Loucy (cell line): Measurements from ENCODE around the gene ARHGAP10.

Source experiments
- H2AFZ ChIP-seq: fragments of 200-600 bp; sonication (generic); 2 replicates; pipeline ENCODE4 v1.6.0; 2016; ENCODE audit warnings: antibody characterized with exemption, mild to moderate bottlenecking, low read length, moderate library complexity
- H3F3A ChIP-seq: fragments of 200-600 bp; 2 replicates; pipeline ENCODE4 v1.6.0; 2016; ENCODE audit warnings: antibody characterized with exemption, low read depth, mild to moderate bottlenecking
- H3K27me3 ChIP-seq: fragments of 200-600 bp; sonication (generic); 2 replicates; pipeline ENCODE4 v1.6.1; 2014; ENCODE audit warnings: low read length, mild to moderate bottlenecking; ENCODE audit not compliant: insufficient read depth, poor library complexity, severe bottlenecking
- H3K36me3 ChIP-seq: fragments of 200-600 bp; sonication (generic); 2 replicates; pipeline ENCODE4 v1.6.1; 2016; ENCODE audit warnings: low read length; ENCODE audit not compliant: insufficient read depth
- H3K4me1 ChIP-seq: fragments of 200-600 bp; sonication (generic); 2 replicates; pipeline ENCODE4 v1.5.1; 2014; ENCODE audit warnings: low read length, mild to moderate bottlenecking; ENCODE audit not compliant: insufficient read depth, poor library complexity, severe bottlenecking
- H3K4me2 ChIP-seq: fragments of 200-600 bp; sonication (generic); 2 replicates; pipeline ENCODE4 v1.6.0; 2014; ENCODE audit warnings: antibody characterized with exemption, low read length, low read depth, mild to moderate bottlenecking; ENCODE audit not compliant: poor library complexity, severe bottlenecking
- H3K4me3 ChIP-seq: fragments of 200-600 bp; sonication (generic); 2 replicates; pipeline ENCODE4 v1.5.1; 2014; ENCODE audit warnings: low read length, mild to moderate bottlenecking, mixed read lengths; ENCODE audit not compliant: poor library complexity, severe bottlenecking
- H3K79me2 ChIP-seq: fragments of 200-600 bp; sonication (generic); 2 replicates; pipeline ENCODE4 v1.6.1; 2014; ENCODE audit warnings: low read length; ENCODE audit not compliant: insufficient read depth
- H3K9ac ChIP-seq: fragments of 200-600 bp; sonication (generic); 2 replicates; pipeline ENCODE4 v1.6.0; 2014; ENCODE audit warnings: mild to moderate bottlenecking, low read depth, low read length, moderate library complexity; ENCODE audit not compliant: poor library complexity, severe bottlenecking
- H3K9me2 ChIP-seq: fragments of 200-600 bp; sonication (generic); replicated peaks from 2 replicates; pipeline ENCODE4 v1.6.1; 2016; ENCODE audit warnings: low read depth, low read length, mixed read lengths
- H3K9me3 ChIP-seq: fragments of 200-600 bp; sonication (generic); 2 replicates; pipeline ENCODE4 v1.6.1; 2014; ENCODE audit warnings: mild to moderate bottlenecking, antibody characterized with exemption, low read length, low read depth; ENCODE audit not compliant: insufficient read depth
- H4K20me1 ChIP-seq: fragments of 200-600 bp; sonication (generic); 2 replicates; pipeline ENCODE4 v1.6.0; 2014; ENCODE audit warnings: antibody characterized with exemption, low read length, mild to moderate bottlenecking; ENCODE audit not compliant: insufficient read depth, poor library complexity, severe bottlenecking
- CTCF ChIP-seq: fragments of 200-600 bp; sonication (generic); conservative IDR thresholded peaks from 2 replicates; pipeline ENCODE4 v1.5.1; 2014; ENCODE audit warnings: mild to moderate bottlenecking, antibody characterized with exemption, low read length
- EZH2phosphoT487 ChIP-seq: fragments of 200-600 bp; IDR thresholded peaks from 2 replicates; pipeline ENCODE4 v1.6.1; 2018; ENCODE audit warnings: antibody characterized with exemption, mild to moderate bottlenecking, moderate library complexity, borderline replicate concordance

Gene ARHGAP10

DNA sequence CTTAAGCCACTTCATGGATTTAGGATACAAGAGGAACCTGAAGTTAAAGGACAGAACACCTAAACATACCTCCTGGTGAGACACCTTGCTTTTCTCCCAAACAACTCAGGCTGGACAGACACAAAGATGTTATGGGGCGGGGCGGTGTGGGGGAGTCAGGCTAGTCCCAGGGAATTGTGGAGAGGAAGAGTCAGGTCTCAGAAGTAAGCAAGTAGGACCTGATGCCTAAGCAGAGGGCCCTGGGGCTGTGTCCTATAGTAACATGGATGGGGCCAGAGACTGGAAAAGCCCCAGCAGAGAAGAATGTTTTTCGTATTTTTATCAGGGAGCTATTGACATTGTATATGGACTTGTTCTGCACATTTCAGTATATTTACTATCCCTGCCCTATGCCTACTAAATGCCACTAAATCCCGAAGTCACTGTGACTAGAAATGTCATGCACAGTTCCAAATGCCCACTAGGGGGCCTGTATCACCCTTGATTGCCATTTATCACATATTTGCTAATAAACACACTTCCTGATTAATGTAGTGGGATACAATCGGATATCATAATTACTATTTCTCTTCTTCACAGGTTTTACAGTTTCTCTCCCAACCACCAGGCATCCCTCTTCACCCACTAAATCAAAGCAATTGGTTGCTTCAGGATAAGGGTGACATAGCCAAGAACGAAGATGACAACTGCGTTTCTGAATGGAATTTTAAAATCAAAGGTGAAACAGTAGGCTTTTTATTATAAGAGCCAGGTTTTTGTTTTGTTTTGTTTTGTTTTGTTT is 23.8 kb upstream of the ARHGAP10 start:
- no peak overlapping the region for H3K4me3 ChIP-seq
- no peaks in the 10 kb centered on the region for H3K4me1 ChIP-seq
- no peaks in the 10 kb centered on the region for H3K9me3 ChIP-seq
- 0 out of 2 replicates have a peak overlapping the region, but pooled peaks have one; percentile 47 for H2AFZ ChIP-seq
- H3K27me3 ChIP-seq: no peaks in the 10 kb centered on the region
- H3K79me2 ChIP-seq: no peaks in the 10 kb centered on the region
- H3F3A ChIP-seq: no peaks in the 10 kb centered on the region
- TF ChIP-seq EZH2phosphoT487 (no peak), CTCF (peak; percentile 98)
- H4K20me1 ChIP-seq: no peaks in the 10 kb centered on the region
- H3K36me3 ChIP-seq: no peaks in the 10 kb centered on the region
- H3K9me2 ChIP-seq: no peaks in the 10 kb centered on the region
- H3K4me2 ChIP-seq: no peak overlapping the region
- H3K9ac ChIP-seq: no peak overlapping the region

- Histone ChIP-seq H3K4me1 (no peaks in the 10 kb centered on the region), H3K9ac (no peak overlapping the region), H3K9me3 (no peaks in the 10 kb centered on the region), H3K9me2 (no peaks in the 10 kb centered on the region), H3K27me3 (no peaks in the 10 kb centered on the region), H3K79me2 (no peaks in the 10 kb centered on the region), H3F3A (no peaks in the 10 kb centered on the region), H2AFZ (peak overlapping the region; percentile 19; the same call in 1 of the 2 replicates), H4K20me1 (no peaks in the 10 kb centered on the region), H3K4me3 (no peak overlapping the region), H3K4me2 (no peak overlapping the region), H3K36me3 (no peaks in the 10 kb centered on the region)
- TF ChIP-seq EZH2phosphoT487 (no peak), CTCF (no peak)
Observed at GRCh38 chr4:147709999-147710398, 21.9 kb upstream of the ARHGAP10 start.

DNA sequence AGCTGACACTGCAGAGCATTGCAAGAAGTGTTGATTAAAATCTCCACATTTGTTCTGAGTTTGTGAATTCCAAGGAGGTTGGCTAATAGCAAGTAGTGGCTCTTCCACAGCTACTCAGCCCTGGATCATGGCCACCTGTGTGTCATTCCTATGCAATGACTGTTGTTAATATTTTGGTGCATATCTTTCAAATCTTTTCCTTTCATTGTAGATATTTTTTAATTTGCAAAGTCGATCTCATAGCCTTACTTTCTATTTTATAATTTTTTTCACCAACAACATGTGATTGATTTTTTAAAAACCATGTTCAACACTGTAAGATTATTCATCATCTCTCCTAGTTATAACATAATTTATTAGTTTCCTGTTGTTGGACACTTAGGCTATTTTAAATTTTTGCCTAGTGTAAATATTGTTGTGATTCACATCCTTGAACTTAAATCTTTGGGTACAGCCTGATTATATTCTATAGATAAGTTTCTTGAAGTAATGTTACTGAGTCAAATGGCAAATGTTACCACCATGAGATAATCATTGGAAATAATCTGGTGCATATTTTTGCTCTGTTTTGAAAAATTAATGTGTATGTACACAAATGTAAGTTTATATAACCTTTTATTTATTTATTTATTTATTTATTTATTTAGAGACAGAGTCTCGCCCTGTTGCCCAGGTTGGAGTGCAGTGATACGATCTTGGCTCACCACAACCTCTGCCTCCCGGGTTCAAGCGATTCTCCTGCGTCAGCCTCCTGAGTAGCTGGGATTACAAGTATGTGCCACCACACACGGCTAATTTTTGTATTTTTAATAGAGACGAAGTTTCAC is 17.1 kb upstream of the ARHGAP10 start:
- no peaks in the 10 kb centered on the region for H3K27me3 ChIP-seq
- no peak overlapping the region for H3K9ac ChIP-seq
- no peaks in the 10 kb centered on the region for H3K79me2 ChIP-seq
- no peaks in the 10 kb centered on the region for H3F3A ChIP-seq
- no peaks in the 10 kb centered on the region for H3K4me1 ChIP-seq
- TF ChIP-seq CTCF (no peak), EZH2phosphoT487 (no peak)
- H3K4me2 ChIP-seq: no peak overlapping the region
- H2AFZ ChIP-seq: no peak overlapping the region
- H3K36me3 ChIP-seq: no peaks in the 10 kb centered on the region
- H3K4me3 ChIP-seq: no peak overlapping the region
- no peaks in the 10 kb centered on the region for H4K20me1 ChIP-seq
- no peaks in the 10 kb centered on the region for H3K9me2 ChIP-seq
- H3K9me3 ChIP-seq: no peaks in the 10 kb centered on the region
